Measurements from ENCODE around the gene CCDC50. TPM values are rescaled to one million over a fixed set of nuclear protein-coding genes. Genes with fewer than 3 reads are reported as not detected.

The CCDC50 gene
- total RNA-seq, 1 donor from 2014 or later, result 51.2 TPM

- H3K36me3 Mint-ChIP-seq, result no peaks in the 10 kb centered on the region
- H3K27me3 Mint-ChIP-seq (ENCODE audit: insufficient read depth, low read depth), result peaks cover 8% of the 10 kb centered on the region
- H3K4me3 ChIP-seq, result no peak overlapping the region
- no peak for TF ChIP-seq CTCF (IDR thresholded peaks at IDR 0.05)
- no peak for TF ChIP-seq EZH2phosphoT487 (IDR thresholded peaks at IDR 0.05)
- no peak for TF ChIP-seq EZH2 (IDR thresholded peaks at IDR 0.05)
- no peaks in the 10 kb centered on the region for H3K4me1 ChIP-seq
- H3K4me1 Mint-ChIP-seq, result peaks cover 4% of the 10 kb centered on the region
- no peaks in the 10 kb centered on the region for H3K36me3 ChIP-seq
- no peaks in the 10 kb centered on the region for H3K27me3 ChIP-seq
- H3K4me3 Mint-ChIP-seq, result no peak overlapping the region
- no peaks in the 10 kb centered on the region for H4K20me1 ChIP-seq (ENCODE audit: low read depth)
- no peak for DNase-seq (ENCODE audit: low spot score)
- no peaks in the 10 kb centered on the region for H3K79me2 ChIP-seq (ENCODE audit: low read depth)
- H3K27ac Mint-ChIP-seq, result no peak overlapping the region
- H3K4me2 ChIP-seq, result no peak overlapping the region
- H3K9me3 ChIP-seq (ENCODE audit: low read depth), result no peaks in the 10 kb centered on the region
- no peak overlapping the region for H3K27ac ChIP-seq
- no peak overlapping the region for H3K9ac ChIP-seq
- H3K9me3 Mint-ChIP-seq, result peaks cover 26% of the 10 kb centered on the region
- no peaks in the 10 kb centered on the region for H3F3A ChIP-seq (ENCODE audit: low read depth)
- H2AFZ ChIP-seq (replicated peaks), result no peak overlapping the region
Observed at GRCh38 chr3:191415566-191415965, 86.4 kb downstream of the CCDC50 start.

GRCh38 chr3:191417457-191417729 is 88.2 kb downstream of the CCDC50 start:
- no peak for DNase-seq (ENCODE audit: low spot score)
- peaks cover 19% of the 10 kb centered on the region for H3K9me3 Mint-ChIP-seq
- H3K4me2 ChIP-seq, result no peak overlapping the region
- peaks cover 8% of the 10 kb centered on the region for H3K27me3 Mint-ChIP-seq (ENCODE audit: insufficient read depth, low read depth)
- no peak for TF ChIP-seq CTCF (IDR thresholded peaks at IDR 0.05)
- no peak for TF ChIP-seq EZH2phosphoT487 (IDR thresholded peaks at IDR 0.05)
- TF ChIP-seq EZH2 (IDR thresholded peaks at IDR 0.05), result no peak
- H3K27ac ChIP-seq, result no peak overlapping the region
- H2AFZ ChIP-seq (replicated peaks), result no peak overlapping the region
- H3K36me3 ChIP-seq, result no peaks in the 10 kb centered on the region
- H3F3A ChIP-seq (ENCODE audit: low read depth), result no peaks in the 10 kb centered on the region
- no peak overlapping the region for H3K4me3 ChIP-seq
- peaks cover 4% of the 10 kb centered on the region for H3K4me1 Mint-ChIP-seq
- no peaks in the 10 kb centered on the region for H3K4me1 ChIP-seq
- H3K79me2 ChIP-seq (ENCODE audit: low read depth), result no peaks in the 10 kb centered on the region
- H3K27ac Mint-ChIP-seq, result no peak overlapping the region
- H3K27me3 ChIP-seq, result no peaks in the 10 kb centered on the region
- no peak overlapping the region for H3K9ac ChIP-seq
- no peaks in the 10 kb centered on the region for H4K20me1 ChIP-seq (ENCODE audit: low read depth)
- no peaks in the 10 kb centered on the region for H3K9me3 ChIP-seq (ENCODE audit: low read depth)
- no peak overlapping the region for H3K4me3 Mint-ChIP-seq
- no peaks in the 10 kb centered on the region for H3K36me3 Mint-ChIP-seq

GRCh38 chr3:191420771-191421170 is 91.6 kb downstream of the CCDC50 start:
- no peaks in the 10 kb centered on the region for H3K36me3 Mint-ChIP-seq

More at GRCh38 chr3:191420771-191421170, 91.6 kb downstream of the CCDC50 start:
- Histone ChIP-seq H3K79me2 (ENCODE audit: low read depth) (no peaks in the 10 kb centered on the region), H3K4me1 (no peaks in the 10 kb centered on the region), H4K20me1 (ENCODE audit: low read depth) (no peaks in the 10 kb centered on the region), H3K4me3 (no peak overlapping the region), H2AFZ (replicated peaks) (no peak overlapping the region), H3K27ac (no peak overlapping the region), H3K9me3 (ENCODE audit: low read depth) (no peaks in the 10 kb centered on the region), H3K36me3 (no peaks in the 10 kb centered on the region), H3K4me2 (no peak overlapping the region), H3F3A (ENCODE audit: low read depth) (no peaks in the 10 kb centered on the region), H3K27me3 (no peaks in the 10 kb centered on the region), H3K9ac (no peak overlapping the region)
- DNase-seq (ENCODE audit: low spot score), result no peak
- Mint-ChIP-seq H3K4me3 (no peak overlapping the region), H3K4me1 (peaks cover 11% of the 10 kb centered on the region), H3K27ac (no peak overlapping the region), H3K9me3 (peaks cover 19% of the 10 kb centered on the region), H3K27me3 (ENCODE audit: insufficient read depth, low read depth) (peaks cover 3% of the 10 kb centered on the region)
- no peak for TF ChIP-seq EZH2phosphoT487 (IDR thresholded peaks at IDR 0.05)
- TF ChIP-seq CTCF (IDR thresholded peaks at IDR 0.05), result no peak
- no peak for TF ChIP-seq EZH2 (IDR thresholded peaks at IDR 0.05)

All from neural progenitor cell (in vitro differentiated cells).